Ishikawa (cell line): ENCODE measurements around the gene HDAC8.

ENCODE experiments used
- CEBPB ChIP-seq: IDR thresholded peaks from 2 replicates; pipeline ENCODE4 v1.6.1; 2012
- CREB1 ChIP-seq: IDR thresholded peaks from 2 replicates; pipeline ENCODE4 v1.6.1; 2012; ENCODE audit warnings: low read depth
- EGR1 ChIP-seq: IDR thresholded peaks from 2 replicates; pipeline ENCODE4 v1.6.1; 2012
- EP300 ChIP-seq: IDR thresholded peaks from 2 replicates; pipeline ENCODE4 v1.6.1; 2012; ENCODE audit warnings: borderline replicate concordance
- FOXM1 ChIP-seq: IDR thresholded peaks from 2 replicates; pipeline ENCODE4 v1.6.1; 2012; ENCODE audit warnings: low read depth, borderline replicate concordance
- MAX ChIP-seq: IDR thresholded peaks from 2 replicates; pipeline ENCODE4 v1.6.1; 2012
- NFIC ChIP-seq: IDR thresholded peaks from 2 replicates; pipeline ENCODE4 v1.6.1; 2012
- RAD21 ChIP-seq: IDR thresholded peaks from 2 replicates; pipeline ENCODE4 v1.6.1; 2012; ENCODE audit warnings: low read depth
- REST ChIP-seq: IDR thresholded peaks from 2 replicates; pipeline ENCODE4 v1.6.1; 2012; ENCODE audit warnings: low read depth, mild to moderate bottlenecking
- TAF1 ChIP-seq: IDR thresholded peaks from 2 replicates; pipeline ENCODE4 v1.6.1; 2012; ENCODE audit warnings: low read depth, mild to moderate bottlenecking
- TCF12 ChIP-seq: IDR thresholded peaks from 2 replicates; pipeline ENCODE4 v1.6.1; 2012; ENCODE audit warnings: low read depth
- TEAD4 ChIP-seq: IDR thresholded peaks from 2 replicates; pipeline ENCODE4 v1.6.1; 2012
- USF1 ChIP-seq: IDR thresholded peaks from 2 replicates; pipeline ENCODE4 v1.6.1; 2012
- YY1 ChIP-seq: IDR thresholded peaks from 2 replicates; pipeline ENCODE4 v1.6.1; 2012; ENCODE audit warnings: low read depth
- ZBTB7A ChIP-seq: IDR thresholded peaks from 2 replicates; pipeline ENCODE4 v1.6.1; 2012; ENCODE audit warnings: low read depth

HDAC8 gene

GRCh38 chrX:72368796-72369195, 203.8 kb downstream of the HDAC8 start:
- TF ChIP-seq RAD21 (no peak), NFIC (no peak), ZBTB7A (no peak), YY1 (no peak), TAF1 (no peak), EGR1 (no peak), TCF12 (no peak), CEBPB (no peak), REST (no peak), FOXM1 (no peak), MAX (no peak), EP300 (no peak), TEAD4 (no peak), USF1 (no peak), CREB1 (no peak)

- no peak for TF ChIP-seq TCF12
- TF ChIP-seq YY1: no peak
These were observed 205.1 kb downstream of the HDAC8 start for GRCh38 chrX:72367516-72367915.

- no peak for TF ChIP-seq REST
- no peak for TF ChIP-seq FOXM1
- no peak for TF ChIP-seq TCF12
- no peak for TF ChIP-seq MAX
- TF ChIP-seq TEAD4: no peak
These were observed 205.8 kb downstream of the HDAC8 start for GRCh38 chrX:72366701-72367454.

- TF ChIP-seq YY1: no peak
- TF ChIP-seq EGR1: no peak
- TF ChIP-seq MAX: no peak
- no peak for TF ChIP-seq TAF1
- TF ChIP-seq USF1: no peak
These were observed 206.5 kb downstream of the HDAC8 start for GRCh38 chrX:72366178-72366577.

GRCh38 chrX:72365126-72365525, 207.5 kb downstream of the HDAC8 start:
- TF ChIP-seq RAD21 (no peak), TEAD4 (no peak), MAX (no peak), YY1 (no peak), TAF1 (no peak), EP300 (no peak), EGR1 (no peak), FOXM1 (no peak), CREB1 (no peak), NFIC (no peak), CEBPB (no peak), REST (no peak), USF1 (no peak), TCF12 (no peak), ZBTB7A (no peak)
